ENCODE results near the gene KREMEN1. TPM values are rescaled to one million over a fixed set of nuclear protein-coding genes. Genes with fewer than 3 reads are reported as not detected.

Gene KREMEN1
- total and polyA plus RNA-seq, 9 of the 15 experiments (the other 6 are each of a cell fraction or from before 2014, with no cell fraction given): 0.69 to 11.5 (median 4.3) TPM

- TF ChIP-seq ZBTB33 (CRISPR knock-in tag; IDR thresholded peaks at IDR 0.05) (no peak), RBM22 (IDR thresholded peaks at IDR 0.05; ENCODE audit: low read depth, low read length, poor library complexity, severe bottlenecking) (no peak), ZKSCAN3 (CRISPR knock-in tag; IDR thresholded peaks at IDR 0.05) (no peak), TEAD4 (IDR thresholded peaks at IDR 0.05; ENCODE audit: low read length) (no peak), TEAD4 (CRISPR knock-in tag; IDR thresholded peaks at IDR 0.05; ENCODE audit: borderline replicate concordance) (no peak), MYBL2 (IDR thresholded peaks at IDR 0.05; ENCODE audit: low read depth) (no peak), MYBL2 (CRISPR knock-in tag; IDR thresholded peaks at IDR 0.05; ENCODE audit: borderline replicate concordance) (no peak), MLLT1 (IDR thresholded peaks at IDR 0.05) (peak in 1 of 2 experiments; percentile 65; a peak in 1 of 4 replicates), ETV5 (CRISPR knock-in tag; IDR thresholded peaks at IDR 0.05; ENCODE audit: low read depth) (peak; percentile 46; the same call in 1 of the 2 replicates), ZNF41 (CRISPR knock-in tag; conservative IDR thresholded peaks at IDR 0.05) (no peak), MITF (IDR thresholded peaks at IDR 0.05) (no peak), ZNF408 (CRISPR knock-in tag; IDR thresholded peaks at IDR 0.05; ENCODE audit: low read depth) (no peak), CBFA2T2 (conservative IDR thresholded peaks at IDR 0.05) (no peak), STAG1 (CRISPR knock-in tag; IDR thresholded peaks at IDR 0.05; ENCODE audit: borderline replicate concordance) (peak; percentile 33; the same call in 1 of the 2 replicates), GTF2F1 (IDR thresholded peaks at IDR 0.05; ENCODE audit: low read depth, low read length) (no peak), RCOR1 (IDR thresholded peaks at IDR 0.05; ENCODE audit: borderline replicate concordance in 1 of 2, low read depth in 2 of 2, low read length in 2 of 2) (peak in 1 of 2 experiments; percentile 50; a peak in 1 of 4 replicates), CREB3 (tag; conservative IDR thresholded peaks at IDR 0.05; ENCODE audit: low read depth) (no peak), HDAC3 (IDR thresholded peaks at IDR 0.05; ENCODE audit: borderline replicate concordance, partially characterized antibody) (no peak), YY1 (IDR thresholded peaks at IDR 0.05; ENCODE audit: borderline replicate concordance in 1 of 3, control insufficient read depth in 1 of 3, extremely low read depth in 1 of 3, insufficient read depth in 3 of 3, insufficient read length in 1 of 3, insufficient replicate concordance in 2 of 3, low read depth in 1 of 3, low read length in 2 of 3) (peak in 2 of 3 experiments; percentile 57 to 67)
Observed at GRCh38 chr22:29154364-29155048, 81.7 kb downstream of the KREMEN1 start (continued).
